Lower lobe of right lung (tissue), 2 donors: ENCODE results near the gene OR5H6. TPM values are rescaled to one million over a fixed set of nuclear protein-coding genes. Genes with fewer than 3 reads are reported as not detected.

Experiments
- ATAC-seq, 2 donors: fragments of 200-7000 bp; cut with Tn5 transposase; one replicate each; pipeline ENCODE4 v1.9.1; 2020 to 2022; ENCODE audit warnings: mild to moderate bottlenecking in 2 of 2, moderate library complexity in 2 of 2
- DNase-seq: peaks from one replicate; pipeline ENCODE4 v3.0.0-alpha.2; 2020
- H3K27ac ChIP-seq: fragments of 200-600 bp; one replicate; pipeline ENCODE4 v1.8.0; 2022
- H3K27me3 ChIP-seq: fragments of 200-600 bp; one replicate; pipeline ENCODE4 v1.8.0; 2022; ENCODE audit warnings: low read depth
- H3K36me3 ChIP-seq: fragments of 200-600 bp; one replicate; pipeline ENCODE4 v1.8.0; 2022; ENCODE audit warnings: mild to moderate bottlenecking
- H3K4me1 ChIP-seq: fragments of 200-600 bp; one replicate; pipeline ENCODE4 v1.8.0; 2022
- H3K4me3 ChIP-seq: fragments of 200-600 bp; one replicate; pipeline ENCODE4 v1.8.0; 2022; ENCODE audit warnings: mild to moderate bottlenecking
- H3K9me3 ChIP-seq: fragments of 200-600 bp; one replicate; pipeline ENCODE4 v1.8.0; 2022
- intact Hi-C: fragments of 100-400 bp; cut with DNase I; formaldehyde crosslinking; loops from one replicate; pipeline ENCODE4 v1.11.0; 2022
- long read RNA-seq: library from polyadenylated mRNA; unstranded; transcript quantifications from one replicate; pipeline ENCODE4 v2.0.0, GENCODE V29; 2021
- total RNA-seq: library from RNA; stranded (reverse); fragmentation: NEBNext Ultra II Directional; extraction: Animal tissue kit (Norgen Biotek cat#: 25700); gene quantifications from one replicate; pipeline ENCODE4 v1.2.1, GENCODE V29; 2021
- TF ChIP-seq, protein P1 (sequence below): fragments of 200-600 bp; IDR thresholded peaks from one replicate; pipeline ENCODE4 v1.8.0; 2022; ENCODE audit warnings: antibody characterized with exemption, mild to moderate bottlenecking
- donor health status: DM: no; HTN: yes; CAD: no; lungs with severe emphysema.

Gene OR5H6
- total RNA-seq = not detected
- long read RNA-seq = 0 reads

DNA sequence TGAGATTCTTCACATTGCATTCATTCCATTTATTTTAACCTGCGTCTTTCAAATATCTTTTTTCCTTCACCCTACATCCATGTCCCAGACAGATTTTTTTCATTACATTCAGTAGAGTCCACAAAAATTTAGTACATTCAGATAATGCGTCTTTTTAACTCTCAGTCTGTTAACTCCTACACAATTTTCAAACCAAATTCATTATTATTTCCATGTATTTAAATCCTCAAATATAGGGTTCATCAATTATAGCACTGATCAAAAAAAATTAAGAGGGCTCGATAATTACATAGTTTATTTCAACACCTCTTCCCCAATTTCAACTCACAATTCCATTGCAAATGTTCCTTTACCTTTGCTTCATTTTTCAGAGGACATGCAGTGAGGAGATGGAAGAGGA, at the start of gene OR5H6:
OR5H6 (plus strand) TSS at position 301 of the 400 bp plus-strand sequence; CDS start at position 390, 89 bp downstream.
- Histone ChIP-seq H3K27me3 (no peaks in the 10 kb centered on the region), H3K4me1 (no peaks in the 10 kb centered on the region)
- no peak for ATAC-seq

DNA sequence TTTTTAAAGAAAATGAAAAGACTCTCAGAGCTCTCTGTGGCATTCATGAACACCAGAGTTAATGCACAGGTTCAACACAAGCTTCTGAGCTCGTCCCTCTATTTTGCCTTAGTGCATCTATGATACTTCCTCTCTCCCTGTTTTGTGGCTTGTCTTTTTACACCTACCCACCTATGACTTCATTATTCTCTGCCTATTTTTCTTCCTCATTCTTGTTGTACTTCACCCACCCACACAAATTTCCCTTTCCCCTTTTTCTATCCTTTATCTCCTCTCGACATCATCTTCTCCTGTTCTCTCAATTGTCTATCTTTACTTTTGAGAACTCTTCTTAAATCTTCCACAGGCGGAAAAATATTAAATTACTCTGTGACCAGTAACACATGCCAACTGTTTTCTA, 49.0 kb upstream of the OR5H6 start:
- Histone ChIP-seq H3K36me3 (no peaks in the 10 kb centered on the region), H3K4me3 (no peak overlapping the region), H3K27ac (no peak overlapping the region), H3K9me3 (no peaks in the 10 kb centered on the region), H3K27me3 (no peaks in the 10 kb centered on the region), H3K4me1 (no peaks in the 10 kb centered on the region)
- intact Hi-C loops = no loop called here
- DNase-seq (no peak), ATAC-seq (no peak)
- TF ChIP-seq, protein P1, sequence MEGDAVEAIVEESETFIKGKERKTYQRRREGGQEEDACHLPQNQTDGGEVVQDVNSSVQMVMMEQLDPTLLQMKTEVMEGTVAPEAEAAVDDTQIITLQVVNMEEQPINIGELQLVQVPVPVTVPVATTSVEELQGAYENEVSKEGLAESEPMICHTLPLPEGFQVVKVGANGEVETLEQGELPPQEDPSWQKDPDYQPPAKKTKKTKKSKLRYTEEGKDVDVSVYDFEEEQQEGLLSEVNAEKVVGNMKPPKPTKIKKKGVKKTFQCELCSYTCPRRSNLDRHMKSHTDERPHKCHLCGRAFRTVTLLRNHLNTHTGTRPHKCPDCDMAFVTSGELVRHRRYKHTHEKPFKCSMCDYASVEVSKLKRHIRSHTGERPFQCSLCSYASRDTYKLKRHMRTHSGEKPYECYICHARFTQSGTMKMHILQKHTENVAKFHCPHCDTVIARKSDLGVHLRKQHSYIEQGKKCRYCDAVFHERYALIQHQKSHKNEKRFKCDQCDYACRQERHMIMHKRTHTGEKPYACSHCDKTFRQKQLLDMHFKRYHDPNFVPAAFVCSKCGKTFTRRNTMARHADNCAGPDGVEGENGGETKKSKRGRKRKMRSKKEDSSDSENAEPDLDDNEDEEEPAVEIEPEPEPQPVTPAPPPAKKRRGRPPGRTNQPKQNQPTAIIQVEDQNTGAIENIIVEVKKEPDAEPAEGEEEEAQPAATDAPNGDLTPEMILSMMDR = no peak

More for the DNA sequence above, at the start of gene OR5H6:
- Histone ChIP-seq H3K9me3 (no peaks in the 10 kb centered on the region), H3K27ac (no peak within 1 kb of the TSS), H3K36me3 (no peaks in the 10 kb centered on the region), H3K4me3 (no peak within 1 kb of the TSS)
- TF ChIP-seq, protein P1 = no peak
- intact Hi-C loops = no loop called here
- DNase-seq = no peak

DNA sequence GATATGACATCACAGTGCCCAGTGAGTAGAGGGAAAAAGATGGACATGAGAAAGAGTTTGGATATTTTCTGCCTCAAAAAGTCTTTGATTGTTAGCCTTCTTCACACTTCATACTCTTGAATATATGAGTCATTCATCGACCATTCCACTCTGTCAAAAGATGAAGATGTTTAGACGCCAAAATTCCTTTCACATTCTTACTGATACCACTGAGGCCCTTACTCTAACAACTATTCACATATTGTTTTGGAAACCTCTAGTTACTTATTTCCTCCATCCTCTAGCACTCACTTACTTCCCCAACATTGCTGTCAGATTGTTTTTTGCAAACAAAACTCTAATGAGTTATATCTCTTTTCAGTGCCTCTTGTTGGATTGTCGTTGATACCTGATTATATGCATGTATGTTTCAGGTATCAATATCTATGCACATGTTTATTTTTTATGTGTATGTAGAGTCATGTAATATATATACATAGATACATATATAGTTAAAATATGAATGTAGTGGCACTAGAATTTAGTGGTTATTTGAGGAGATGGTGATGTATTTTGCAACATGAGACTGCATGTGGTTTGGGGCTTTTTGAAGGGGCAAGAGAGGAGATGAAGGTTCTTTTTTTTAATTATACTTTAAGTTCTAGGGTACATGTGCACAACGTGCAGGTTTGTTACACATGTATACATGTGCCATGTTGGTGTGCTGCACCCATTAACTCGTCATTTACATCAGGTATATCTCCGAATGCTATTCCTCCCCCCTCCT, 40.0 kb upstream of the OR5H6 start:
- H3K27me3 ChIP-seq = no peaks in the 10 kb centered on the region
- TF ChIP-seq, protein P1 = no peak
- H3K9me3 ChIP-seq = no peaks in the 10 kb centered on the region
- intact Hi-C loops = no loop called here
- DNase-seq = no peak
- ATAC-seq = no peak
- H3K4me1 ChIP-seq = no peaks in the 10 kb centered on the region
- H3K27ac ChIP-seq = no peak overlapping the region
- H3K4me3 ChIP-seq = no peak overlapping the region
- no peaks in the 10 kb centered on the region for H3K36me3 ChIP-seq

DNA sequence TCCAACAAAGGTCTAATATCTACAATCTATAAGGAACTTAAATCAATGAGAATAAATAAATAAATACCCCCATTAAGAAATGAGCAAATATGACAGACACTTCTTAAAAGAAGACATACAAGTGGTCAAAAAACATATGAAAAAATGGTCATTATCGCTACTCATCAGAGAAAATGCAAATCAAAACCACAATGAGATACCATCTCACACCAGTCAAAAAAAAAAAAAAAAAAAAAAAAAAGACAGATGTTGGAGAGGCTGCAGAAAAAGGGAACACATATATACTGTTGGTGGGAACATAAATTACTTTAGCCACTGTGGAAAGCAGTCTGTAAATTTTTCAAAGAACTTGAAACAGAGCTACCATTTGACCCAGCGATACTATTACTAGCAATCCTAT, 31.6 kb upstream of the OR5H6 start:
- H3K36me3 ChIP-seq = no peaks in the 10 kb centered on the region
- no peaks in the 10 kb centered on the region for H3K4me1 ChIP-seq
- H3K9me3 ChIP-seq = no peaks in the 10 kb centered on the region
- DNase-seq (no peak), ATAC-seq (no peak)
- TF ChIP-seq, protein P1 = no peak
- no peak overlapping the region for H3K27ac ChIP-seq
- H3K27me3 ChIP-seq = no peaks in the 10 kb centered on the region
- intact Hi-C loops = no loop called here
- H3K4me3 ChIP-seq = no peak overlapping the region

DNA sequence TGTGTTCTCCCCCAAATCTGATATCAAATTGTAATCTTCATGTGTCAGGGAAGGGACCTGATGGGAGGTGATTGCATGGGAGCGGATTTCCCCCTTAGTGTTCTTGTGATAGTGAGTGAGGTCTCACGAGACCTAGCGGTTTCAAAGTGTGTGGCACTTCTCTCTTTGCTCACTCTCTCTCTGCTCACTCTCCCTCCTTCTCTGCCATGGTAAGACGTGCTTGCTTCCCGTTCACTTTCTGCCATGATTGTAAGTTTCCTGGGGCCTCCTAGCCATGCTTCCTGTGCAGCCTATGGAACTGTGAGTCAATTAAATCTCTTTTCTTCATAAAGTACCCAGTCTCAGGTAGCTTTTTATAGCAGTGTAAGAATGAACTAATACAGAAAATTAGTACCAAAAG, 30.6 kb upstream of the OR5H6 start:
- no peak for DNase-seq
- no peaks in the 10 kb centered on the region for H3K27me3 ChIP-seq
- no peak overlapping the region for H3K27ac ChIP-seq
- H3K4me1 ChIP-seq = no peaks in the 10 kb centered on the region
- H3K4me3 ChIP-seq = no peak overlapping the region
- TF ChIP-seq, protein P1 = no peak
- no peak for ATAC-seq
- intact Hi-C loops = no loop called here
- H3K36me3 ChIP-seq = no peaks in the 10 kb centered on the region
- no peaks in the 10 kb centered on the region for H3K9me3 ChIP-seq
